Muscle of back (tissue), 11 donors: ENCODE data around the gene SLC22A31. TPM values are rescaled to one million over a fixed set of nuclear protein-coding genes. Genes with fewer than 3 reads are reported as not detected.

Source experiments
- DNase-seq, 3 donors: peaks; one replicate each; pipeline versions ENCODE4 v3.0.0 to v3.0.0-alpha.2; 2013
- polyA plus RNA-seq, 10 donors: library from polyadenylated mRNA; unstranded; fragments of 120-200 nt; gene quantifications; one replicate each; pipeline ENCODE4 v1.2.1, GENCODE V29; 2013; ENCODE audit not compliant: insufficient read length in 10 of 10

The SLC22A31 gene
- polyA plus RNA-seq, 10 donors, result 0.43 to 4.1 (median 1.1) TPM

DNA sequence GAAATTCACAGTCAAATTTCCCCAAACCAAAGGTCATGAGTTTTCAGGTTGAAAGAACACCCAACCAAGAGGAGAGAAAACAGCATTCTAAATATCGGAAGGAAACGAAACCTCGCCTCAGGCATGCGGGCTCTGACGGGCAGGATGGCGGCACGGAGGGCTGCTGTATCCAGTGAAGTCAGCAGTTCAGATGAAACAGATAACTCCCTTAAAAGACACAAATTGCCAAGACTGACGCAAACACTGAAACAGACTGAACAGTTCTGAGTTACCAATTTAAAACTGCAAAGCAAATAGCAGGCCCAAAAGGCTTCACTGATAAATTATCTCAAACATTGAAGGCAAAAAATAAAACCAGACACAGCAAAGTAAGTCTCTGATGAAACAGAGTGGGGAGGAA is 49.4 kb downstream of the SLC22A31 start:
- DNase-seq, result no peak

GRCh38 chr16:89150090-89150835 is 50.1 kb downstream of the SLC22A31 start:
- no peak for DNase-seq

DNA sequence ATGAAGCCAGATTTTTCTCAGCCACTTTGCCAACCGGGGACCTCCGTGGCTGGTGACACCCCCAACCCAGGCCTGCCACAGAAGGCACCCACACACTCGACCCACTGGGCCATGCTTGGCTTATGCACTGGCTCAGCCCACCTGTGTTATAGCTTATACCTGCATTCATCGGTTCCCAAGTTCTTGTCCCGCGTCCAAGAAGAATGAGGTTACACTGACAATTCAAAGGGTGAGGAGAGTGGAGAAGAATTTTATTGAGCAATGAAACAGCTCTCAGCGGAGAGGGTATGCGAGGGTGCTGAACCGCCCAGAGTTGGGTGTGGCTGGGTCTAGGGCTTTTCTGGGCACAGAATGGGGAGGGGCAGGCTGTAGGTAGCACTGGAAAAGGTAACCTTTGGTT is 51.0 kb downstream of the SLC22A31 start:
- no peak for DNase-seq

DNA sequence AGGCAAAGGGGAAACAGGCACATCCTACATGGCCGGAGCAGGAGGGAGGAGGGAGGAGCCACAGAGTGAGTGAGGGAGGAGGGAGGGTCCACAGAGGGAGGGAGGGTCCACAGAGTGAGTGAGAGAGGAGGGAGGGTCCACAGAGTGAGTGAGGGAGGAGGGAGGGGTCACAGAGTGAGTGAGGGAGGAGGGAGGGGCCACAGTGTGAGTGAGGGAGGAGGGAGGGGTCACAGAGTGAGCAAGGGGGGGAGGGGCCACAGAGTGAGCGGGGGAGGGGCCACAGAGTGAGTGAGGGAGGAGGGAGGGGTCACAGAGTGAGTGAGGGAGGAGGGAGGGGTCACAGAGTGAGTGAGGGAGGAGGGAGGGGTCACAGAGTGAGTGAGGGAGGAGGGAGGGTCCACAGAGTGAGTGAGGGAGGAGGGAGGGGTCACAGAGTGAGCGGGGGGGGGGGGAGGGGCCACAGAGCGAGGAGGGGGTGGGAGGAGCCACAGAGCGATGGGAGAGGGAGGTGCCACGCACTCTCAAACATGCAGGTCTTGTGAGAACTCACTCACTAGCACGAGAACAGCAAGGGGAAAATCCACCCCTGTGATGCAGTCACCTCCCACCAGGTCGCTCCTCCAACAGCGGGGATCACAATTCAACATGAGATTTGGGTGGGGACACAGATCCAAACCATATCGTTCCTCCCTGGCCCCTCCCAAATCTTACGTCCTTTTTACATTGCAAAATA is 53.1 kb downstream of the SLC22A31 start:
- DNase-seq, result no peak

DNA sequence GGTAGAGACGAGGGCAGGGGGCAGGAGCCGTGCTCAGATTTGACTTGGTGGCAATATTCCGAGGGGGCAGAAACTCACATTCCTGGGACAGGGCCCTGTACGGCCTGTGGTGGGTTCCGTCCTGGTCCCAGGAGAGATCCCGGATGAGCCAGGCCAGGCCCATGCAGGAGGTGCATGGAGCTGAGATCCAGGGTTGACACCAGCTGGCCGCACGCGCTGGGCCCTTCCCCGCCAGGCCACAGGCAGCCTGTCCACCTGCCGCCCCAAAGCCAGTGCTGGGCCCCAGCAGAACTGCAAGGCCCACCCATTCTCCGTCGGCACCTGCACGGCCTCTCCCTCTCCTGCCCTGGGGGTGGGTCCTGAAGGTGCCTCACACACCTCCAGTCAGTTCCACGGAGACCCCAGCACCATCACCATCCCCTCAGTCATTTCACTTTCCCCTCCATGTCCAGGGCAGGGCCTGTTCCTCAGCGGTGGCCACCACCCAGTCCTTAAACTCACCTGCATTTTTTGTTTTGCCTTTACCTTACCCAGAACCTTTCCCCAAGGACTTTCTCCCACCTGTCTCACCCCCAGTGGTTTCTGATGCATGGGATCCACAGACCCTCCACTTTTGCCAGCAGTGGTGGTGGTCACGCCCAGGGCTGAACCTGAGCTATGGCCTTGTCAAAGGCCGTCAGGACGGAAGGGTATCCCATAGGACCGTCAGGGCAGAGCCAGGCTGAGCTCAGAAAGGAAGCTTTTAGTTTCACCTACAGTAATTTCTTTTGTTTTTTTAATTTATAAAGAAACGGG is 53.9 kb downstream of the SLC22A31 start:
- DNase-seq, result no peak

Other genes with a start within 250 kb of the SLC22A31 start
- gene CBFA2T3, start 223.3 kb downstream of the SLC22A31 start, polyA plus RNA-seq, result 10 to 100 TPM in 9 of 10 donors, 1 to 10 TPM in 1; 9.4 to 19.0 (median 16.4) TPM
- gene ACSF3, start 106.7 kb downstream of the SLC22A31 start, polyA plus RNA-seq, result 10 to 100 TPM; 12.9 to 23.8 (median 14.8) TPM
- 100 to 1,000 TPM; 108 to 185 (median 151) TPM for gene CDH15, start 28.8 kb downstream of the SLC22A31 start, polyA plus RNA-seq
- gene ZNF778, start 17.2 kb upstream of the SLC22A31 start, polyA plus RNA-seq, result 1 to 10 TPM; 4.4 to 7.2 (median 5.7) TPM